ENCODE results near the gene GCN1. TPM values are rescaled to one million over a fixed set of nuclear protein-coding genes. Genes with fewer than 3 reads are reported as not detected.

The GCN1 gene
- total and polyA plus RNA-seq, 2 of the 8 experiments (the other 6 are each of a cell fraction or from before 2014, with no cell fraction given): 61.4 to 133 TPM

DNA sequence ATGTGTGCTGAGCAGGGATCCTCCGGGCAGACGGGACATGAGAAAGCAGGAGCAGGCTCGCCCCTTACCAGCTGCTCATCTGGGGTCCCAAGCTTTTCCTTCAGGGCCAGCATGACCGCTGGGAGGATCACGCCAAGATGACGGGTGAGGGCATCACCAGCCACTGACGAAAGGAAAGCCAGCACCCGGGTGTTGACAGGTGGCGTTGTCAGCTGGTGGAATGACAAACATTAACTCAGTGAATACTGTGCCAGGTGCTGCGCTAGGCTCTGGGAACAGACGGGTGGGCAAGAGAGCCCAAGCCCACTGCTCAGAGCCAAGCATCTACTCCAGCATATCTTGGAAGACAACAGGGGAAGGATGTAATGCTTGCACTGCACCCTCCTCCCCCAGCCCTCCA is 56.7 kb downstream of the GCN1 start:
- no peaks in the 10 kb centered on the region for H3K9me3 ChIP-seq (ENCODE audit: insufficient read depth in 2 of 2, low read depth in 1 of 2, low read length in 1 of 2)
- H3K9ac ChIP-seq (replicated peaks in 1 of 4; ENCODE audit: extremely low read depth in 1 of 4, low read depth in 3 of 4, low read length in 3 of 4): no peak overlapping the region
- H3K27ac ChIP-seq (ENCODE audit: low read depth, low read length): no peak overlapping the region
- H3K79me1 ChIP-seq (ENCODE audit: low read depth, low read length): no peaks in the 10 kb centered on the region; the same call in none of the 2 replicates
- H3K36me3 ChIP-seq (ENCODE audit: control insufficient read depth in 2 of 4, insufficient read depth in 4 of 4, low read length in 3 of 4): peaks cover 71 to 91% (median 86%) of the 10 kb centered on the region in 4 experiments
- H3K56ac ChIP-seq (replicated peaks; ENCODE audit: insufficient read length, low read depth, low read length): no peak overlapping the region
- DNase-seq (ENCODE audit: low read depth in 1 of 2, low spot score in 2 of 2) (no peak), FAIRE-seq (no peak)
- no peak overlapping the region for H2BK20ac ChIP-seq (ENCODE audit: low read length)
- no peak overlapping the region for H3K23ac ChIP-seq (ENCODE audit: insufficient read length)
- H2AK5ac ChIP-seq (ENCODE audit: low read depth, low read length): no peak overlapping the region
- no peaks in the 10 kb centered on the region for H3K23me2 ChIP-seq (ENCODE audit: low read depth, low read length)
- H3K4ac ChIP-seq (replicated peaks; ENCODE audit: insufficient read length, low read depth, low read length): no peak overlapping the region
- WGBS, 2 experiments (ENCODE audit: extremely low coverage in 1 of 2, insufficient coverage in 1 of 2, insufficient read length in 1 of 2, insufficient replicate concordance in 2 of 2, low coverage in 1 of 2, low lambda C conversion rate in 2 of 2, missing lambda C conversion rate in 1 of 2): 97% methylated on average over 11 of the region's 11 CpGs; no CpG with 5 or more reads in 1 of the 2 experiments
- ChIA-PET POLR2A (ENCODE audit: partially characterized antibody) (interaction anchor here (0.6 to 1.9 kb wide), 7 partner anchors 11 to 59 kb away, joined by 3 to 8 read pairs (median 3); no protein-coding TSS in a partner anchor), CTCF (ENCODE audit: partially characterized antibody) (interaction anchor here (0.6 to 1.0 kb wide), 2 partner anchors 9 to 1505 kb away, joined by 3 read pairs; no protein-coding TSS in a partner anchor)
- peaks cover 0 to 12% of the 10 kb centered on the region in 2 experiments for H4K20me1 ChIP-seq (replicated peaks in 1 of 2; ENCODE audit: control insufficient read depth in 1 of 2, insufficient read depth in 2 of 2, low read length in 2 of 2)
- no peak overlapping the region for H3K18ac ChIP-seq (ENCODE audit: extremely low read depth, low read length)
- no peak overlapping the region for H4K8ac ChIP-seq (ENCODE audit: extremely low read depth, insufficient read depth, low read length)
- H2BK5ac ChIP-seq (ENCODE audit: low read depth, low read length): no peak overlapping the region; the same call in 1 of the 2 replicates
- H2BK12ac ChIP-seq (ENCODE audit: low read depth, low read length): no peak overlapping the region
- H3K27me3 ChIP-seq (replicated peaks in 1 of 4; ENCODE audit: control insufficient read depth in 3 of 4, extremely low read depth in 1 of 4, insufficient read depth in 3 of 4, low read length in 3 of 4): no peaks in the 10 kb centered on the region
- no peaks in the 10 kb centered on the region for H3K79me2 ChIP-seq (ENCODE audit: control insufficient read depth in 1 of 2, insufficient read depth in 2 of 2, low read length in 2 of 2)
- no peaks in the 10 kb centered on the region; a peak in 1 of 7 replicates for H3K4me1 ChIP-seq (replicated peaks in 1 of 4; ENCODE audit: control insufficient read depth in 3 of 4, insufficient read depth in 4 of 4, low read length in 3 of 4)
- no peak overlapping the region for H2AFZ ChIP-seq (ENCODE audit: low read length)
- H4K5ac ChIP-seq (ENCODE audit: insufficient read length, low read depth, low read length): no peak overlapping the region
- no peak overlapping the region for H3K14ac ChIP-seq (ENCODE audit: insufficient read length)
- no peak overlapping the region for H3K4me3 ChIP-seq (ENCODE audit: extremely low read depth in 1 of 4, insufficient read depth in 2 of 4, low read depth in 3 of 4, low read length in 4 of 4)
- H3K4me2 ChIP-seq (ENCODE audit: insufficient read depth in 1 of 2, low read depth in 2 of 2, low read length in 2 of 2): no peak overlapping the region
- no peak overlapping the region for H4K91ac ChIP-seq (replicated peaks; ENCODE audit: insufficient read length, low read length)
- H2BK120ac ChIP-seq (replicated peaks; ENCODE audit: low read depth, low read length): no peak overlapping the region
- no peak overlapping the region for H2BK15ac ChIP-seq (ENCODE audit: low read length)
- no peak for TF ChIP-seq CTBP2 (IDR thresholded peaks at IDR 0.05; ENCODE audit: borderline replicate concordance, insufficient read depth, insufficient read length, low read length)
- no peak for TF ChIP-seq RFX5 (IDR thresholded peaks at IDR 0.05; ENCODE audit: borderline replicate concordance, low read depth, low read length)
- no peak for TF ChIP-seq SUZ12 (IDR thresholded peaks at IDR 0.05; ENCODE audit: low read length)

Measured in H1 (cell line).